Measurements from ENCODE around the gene ITPR2.

ITPR2 gene

DNA sequence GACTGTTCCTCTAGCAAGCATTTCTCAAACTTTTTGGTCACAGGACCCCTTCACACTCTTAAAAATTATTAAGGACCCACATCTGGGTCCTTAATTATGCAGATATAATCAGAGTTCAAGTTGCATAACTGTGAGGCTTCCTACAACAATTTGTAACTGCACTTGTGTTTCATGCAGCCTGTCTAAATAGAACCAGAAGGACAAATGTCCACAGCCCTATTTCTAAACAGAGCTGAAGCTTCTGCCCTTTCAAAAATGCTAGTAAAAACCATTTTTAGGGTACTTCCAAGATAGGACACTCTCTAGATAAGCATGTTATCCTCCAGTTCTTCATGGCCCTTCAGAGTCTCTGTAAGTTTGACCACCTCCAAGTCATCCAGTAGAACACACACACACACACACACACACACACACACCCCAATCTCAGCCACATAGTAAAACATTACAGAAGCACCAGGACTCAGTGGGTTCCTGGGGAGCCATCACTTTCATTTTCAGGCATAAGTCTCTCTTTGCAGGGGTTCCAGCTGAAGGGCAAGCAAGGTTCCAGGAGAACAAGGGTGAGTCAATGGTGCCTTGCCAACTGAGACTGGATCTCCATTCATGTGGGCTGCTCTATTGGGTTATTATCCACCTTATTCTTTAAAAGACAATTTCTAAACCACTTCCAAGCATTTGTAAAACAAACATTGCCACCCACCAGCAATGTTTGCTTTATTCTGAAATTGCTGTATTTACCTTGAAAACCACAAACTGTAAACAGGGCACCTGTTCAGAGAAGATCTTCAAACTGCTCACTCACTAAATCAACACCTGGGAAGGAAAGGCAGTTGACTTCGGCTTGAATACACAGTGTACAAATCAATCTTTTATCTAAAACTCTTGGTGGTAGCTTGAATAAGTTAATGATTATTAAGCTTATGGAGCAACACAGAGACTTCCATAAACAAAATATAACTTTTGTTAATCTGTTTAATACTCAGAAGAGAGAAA is 64.1 kb downstream of the ITPR2 start:
- no peak overlapping the region for H3K4me3 ChIP-seq
- no peaks in the 10 kb centered on the region for H3K36me3 ChIP-seq
- H3K4me1 ChIP-seq: peaks cover 0 to 10% (median 4%) of the 10 kb centered on the region in 4 donors
- no peak for TF ChIP-seq CTCF (IDR thresholded peaks at IDR 0.05)
- no peak for DNase-seq
- no peaks in the 10 kb centered on the region for H3K27me3 ChIP-seq
- intact Hi-C loops (cut with DNase I; ENCODE audit: low total_unique reads): no loop called here
- H3K9me3 ChIP-seq: peaks cover 0 to 3% (median under 1%) of the 10 kb centered on the region in 3 donors
- H3K27ac ChIP-seq: no peak overlapping the region

DNA sequence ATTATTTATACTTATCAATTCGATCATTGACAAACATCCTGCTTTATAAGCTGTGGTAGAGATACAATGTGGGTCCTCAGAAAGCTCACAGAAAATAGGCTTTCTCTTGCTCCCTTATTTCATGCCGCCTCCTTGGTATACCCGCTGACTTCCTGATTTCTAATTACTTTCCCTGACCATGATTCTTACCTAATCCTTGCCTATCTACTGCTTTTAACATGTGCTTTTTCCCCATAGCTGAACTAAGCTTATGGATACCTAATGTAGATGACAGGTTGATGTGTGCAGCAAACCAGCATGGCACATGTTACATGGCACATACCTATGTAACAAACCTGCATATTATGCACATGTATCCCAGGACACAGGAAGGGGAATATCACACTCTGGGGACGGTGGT is 65.1 kb downstream of the ITPR2 start:
- intact Hi-C loops (cut with DNase I; ENCODE audit: low total_unique reads): no loop called here
- H3K27me3 ChIP-seq: no peaks in the 10 kb centered on the region
- H3K9me3 ChIP-seq: peaks cover 0 to 3% (median 3%) of the 10 kb centered on the region in 3 donors
- DNase-seq: no peak
- no peaks in the 10 kb centered on the region for H3K36me3 ChIP-seq
- TF ChIP-seq CTCF (IDR thresholded peaks at IDR 0.05): no peak
- H3K27ac ChIP-seq: no peak overlapping the region
- H3K4me1 ChIP-seq: peaks cover 0 to 10% (median 4%) of the 10 kb centered on the region in 4 donors
- H3K4me3 ChIP-seq: no peak overlapping the region

DNA sequence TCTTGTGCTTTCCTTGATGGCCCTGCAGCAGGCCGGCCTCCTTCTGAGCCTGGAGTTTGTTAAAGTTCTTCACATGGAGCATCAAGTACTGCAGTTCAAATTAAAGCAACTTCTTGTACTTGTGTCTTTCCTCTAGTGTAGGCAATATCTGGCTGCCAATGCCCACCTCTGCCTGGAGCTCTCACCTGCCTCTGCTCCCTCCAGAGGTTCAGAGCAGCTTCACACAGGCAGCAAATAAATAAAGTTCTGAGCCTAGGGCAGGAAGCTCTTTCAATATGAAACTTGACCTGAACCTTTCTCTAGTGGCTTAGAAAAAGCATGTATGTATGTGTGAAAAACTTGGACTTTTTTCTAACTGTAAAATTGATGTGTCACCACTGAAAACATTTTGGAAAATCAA is 65.9 kb downstream of the ITPR2 start:
- Histone ChIP-seq H3K27me3 (no peaks in the 10 kb centered on the region), H3K27ac (no peak overlapping the region), H3K4me3 (no peak overlapping the region), H3K9me3 (peaks cover 0 to 7% (median 3%) of the 10 kb centered on the region in 3 donors), H3K36me3 (no peaks in the 10 kb centered on the region), H3K4me1 (peaks cover 0 to 10% (median 4%) of the 10 kb centered on the region in 4 donors)
- no peak for DNase-seq
- intact Hi-C loops (cut with DNase I; ENCODE audit: low total_unique reads): no loop called here
- TF ChIP-seq CTCF (IDR thresholded peaks at IDR 0.05): no peak

- no peak for TF ChIP-seq CTCF (IDR thresholded peaks at IDR 0.05)
- Histone ChIP-seq H3K27me3 (no peaks in the 10 kb centered on the region), H3K36me3 (no peaks in the 10 kb centered on the region), H3K4me1 (no peaks in the 10 kb centered on the region), H3K27ac (no peak overlapping the region), H3K4me3 (no peak overlapping the region), H3K9me3 (peaks cover 0 to 11% (median 9%) of the 10 kb centered on the region in 3 donors)
- DNase-seq: no peak
- intact Hi-C loops (cut with DNase I; ENCODE audit: low total_unique reads): no loop called here
These were observed 70.8 kb downstream of the ITPR2 start for GRCh38 chr12:26762186-26762585.

DNA sequence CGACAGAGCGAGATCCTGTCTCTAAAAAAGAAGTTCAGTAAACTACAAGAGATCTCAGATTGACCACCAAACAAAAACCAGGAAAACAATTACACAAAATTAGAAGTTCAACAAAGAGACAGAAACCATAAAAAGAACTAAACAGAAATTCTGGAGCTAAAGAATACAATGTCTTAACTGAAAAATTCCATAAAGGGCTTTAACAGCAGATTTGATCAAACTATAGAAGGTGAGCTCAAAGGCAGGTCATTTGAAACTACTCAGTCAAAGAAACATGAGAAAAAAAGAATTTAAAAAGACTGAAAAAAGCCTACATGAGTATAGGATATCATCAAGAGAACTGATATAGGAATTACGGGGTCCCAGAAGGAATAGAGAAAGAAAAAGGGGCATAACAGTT is 71.2 kb downstream of the ITPR2 start:
- H3K9me3 ChIP-seq: peaks cover 0 to 11% (median 9%) of the 10 kb centered on the region in 3 donors
- H3K36me3 ChIP-seq: no peaks in the 10 kb centered on the region
- no peaks in the 10 kb centered on the region for H3K27me3 ChIP-seq
- TF ChIP-seq CTCF (IDR thresholded peaks at IDR 0.05): no peak
- no peak overlapping the region for H3K4me3 ChIP-seq
- H3K27ac ChIP-seq: no peak overlapping the region
- no peaks in the 10 kb centered on the region for H3K4me1 ChIP-seq
- intact Hi-C loops (cut with DNase I; ENCODE audit: low total_unique reads): no loop called here
- no peak for DNase-seq

Measured in tibial artery (tissue), 4 donors.